Measurements from ENCODE around the gene KLRD1.

KLRD1 gene

GRCh38 chr12:10283027-10283426, 24.6 kb upstream of the KLRD1 start:
- H3K4me3 ChIP-seq, result no peak overlapping the region
- no peak overlapping the region for H3K27ac ChIP-seq
- TF ChIP-seq CTCF (IDR thresholded peaks at IDR 0.05), result no peak
- no peak for DNase-seq (ENCODE audit: low spot score)

GRCh38 chr12:10285919-10286318, 21.8 kb upstream of the KLRD1 start:
- no peak for TF ChIP-seq CTCF (IDR thresholded peaks at IDR 0.05)
- H3K4me3 ChIP-seq, result no peak overlapping the region
- no peak for DNase-seq (ENCODE audit: low spot score)
- no peak overlapping the region for H3K27ac ChIP-seq

GRCh38 chr12:10289005-10289754, 18.5 kb upstream of the KLRD1 start:
- no peak for DNase-seq (ENCODE audit: low spot score)
- Histone ChIP-seq H3K27ac (no peak overlapping the region), H3K4me3 (no peak overlapping the region)
- no peak for TF ChIP-seq CTCF (IDR thresholded peaks at IDR 0.05)

GRCh38 chr12:10291030-10291429, 16.6 kb upstream of the KLRD1 start:
- no peak for TF ChIP-seq CTCF (IDR thresholded peaks at IDR 0.05)
- DNase-seq (ENCODE audit: low spot score), result no peak
- no peak overlapping the region for H3K4me3 ChIP-seq
- no peak overlapping the region for H3K27ac ChIP-seq

GRCh38 chr12:10293151-10293550, 14.5 kb upstream of the KLRD1 start:
- H3K4me3 ChIP-seq, result no peak overlapping the region
- no peak overlapping the region for H3K27ac ChIP-seq
- no peak for TF ChIP-seq CTCF (IDR thresholded peaks at IDR 0.05)
- DNase-seq (ENCODE audit: low spot score), result no peak

GRCh38 chr12:10293570-10294227, 14.0 kb upstream of the KLRD1 start:
- Histone ChIP-seq H3K27ac (no peak overlapping the region), H3K4me3 (no peak overlapping the region)
- no peak for DNase-seq (ENCODE audit: low spot score)
- no peak for TF ChIP-seq CTCF (IDR thresholded peaks at IDR 0.05)

GRCh38 chr12:10301103-10301502, 6.6 kb upstream of the KLRD1 start:
- DNase-seq (ENCODE audit: low spot score), result no peak
- no peak for TF ChIP-seq CTCF (IDR thresholded peaks at IDR 0.05)
- no peak overlapping the region for H3K27ac ChIP-seq
- no peak overlapping the region for H3K4me3 ChIP-seq
